GM23248 (cell line): ENCODE measurements around the gene CXCR3. TPM values are rescaled to one million over a fixed set of nuclear protein-coding genes. Genes with fewer than 3 reads are reported as not detected.

Experiments used
- DNase-seq: peaks from one replicate; pipeline ENCODE4 v3.0.0-alpha.2; 2015
- H2AFZ ChIP-seq: fragments of 200-600 bp; sonication (generic); 2 replicates; pipeline ENCODE4 v1.6.1; 2016; ENCODE audit warnings: antibody characterized with exemption
- H3F3A ChIP-seq: fragments of 200-600 bp; sonication (generic); 2 replicates; pipeline ENCODE4 v1.6.1; 2016; ENCODE audit warnings: mild to moderate bottlenecking, antibody characterized with exemption, mixed run types; ENCODE audit not compliant: insufficient read depth
- H3K27ac ChIP-seq: fragments of 200-600 bp; sonication (generic); 2 replicates; pipeline ENCODE4 v1.5.1; 2016; ENCODE audit warnings: mild to moderate bottlenecking
- H3K27me3 ChIP-seq: fragments of 200-600 bp; sonication (generic); replicated peaks from 2 replicates; pipeline ENCODE4 v1.6.1; 2016; ENCODE audit warnings: mild to moderate bottlenecking; ENCODE audit not compliant: insufficient read depth
- H3K36me3 ChIP-seq: fragments of 200-600 bp; sonication (generic); 2 replicates; pipeline ENCODE4 v1.6.1; 2016; ENCODE audit warnings: low read depth, mild to moderate bottlenecking
- H3K4me1 ChIP-seq: fragments of 200-600 bp; sonication (generic); 2 replicates; pipeline ENCODE4 v1.6.1; 2016; ENCODE audit warnings: mild to moderate bottlenecking; ENCODE audit not compliant: insufficient read depth
- H3K4me2 ChIP-seq: fragments of 200-600 bp; sonication (generic); one replicate; pipeline ENCODE4 v1.6.1; 2016; ENCODE audit warnings: mild to moderate bottlenecking; ENCODE audit not compliant: unreplicated experiment
- H3K4me3 ChIP-seq: fragments of 200-600 bp; sonication (generic); 2 replicates; pipeline ENCODE4 v1.5.1; 2016; ENCODE audit warnings: mild to moderate bottlenecking
- H3K79me2 ChIP-seq: fragments of 200-600 bp; sonication (generic); 2 replicates; pipeline ENCODE4 v1.6.1; 2016; ENCODE audit warnings: mild to moderate bottlenecking; ENCODE audit not compliant: insufficient read depth
- H3K9ac ChIP-seq: fragments of 200-600 bp; sonication (generic); 2 replicates; pipeline ENCODE4 v1.6.1; 2016; ENCODE audit warnings: mild to moderate bottlenecking
- H3K9me2 ChIP-seq: fragments of 200-600 bp; sonication (generic); 2 replicates; pipeline ENCODE4 v1.6.1; 2016; ENCODE audit warnings: mixed run types, mild to moderate bottlenecking, moderate library complexity; ENCODE audit not compliant: insufficient read depth
- H3K9me3 ChIP-seq: fragments of 200-600 bp; sonication (generic); one replicate; pipeline ENCODE4 v1.6.1; 2017; ENCODE audit warnings: low read depth
- H4K20me1 ChIP-seq: fragments of 200-600 bp; sonication (generic); 2 replicates; pipeline ENCODE4 v1.6.0; 2016; ENCODE audit not compliant: insufficient read depth
- EZH2 ChIP-seq: fragments of 200-600 bp; sonication (generic); IDR thresholded peaks from 2 replicates; pipeline ENCODE4 v1.6.1; 2018; ENCODE audit warnings: antibody characterized with exemption, mild to moderate bottlenecking; ENCODE audit not compliant: insufficient read depth, poor library complexity, severe bottlenecking
- EZH2phosphoT487 ChIP-seq: fragments of 200-600 bp; sonication (generic); IDR thresholded peaks from 2 replicates; pipeline ENCODE4 v1.6.1; 2018; ENCODE audit warnings: antibody characterized with exemption, moderate library complexity, mild to moderate bottlenecking, low read depth; ENCODE audit not compliant: insufficient read depth
- WGBS, 2 experiments: methylation state at CpG; one replicate each; pipeline ENCODE4 v1.1.6; 2015 to 2017; ENCODE audit warnings: low lambda C conversion rate in 2 of 2, low coverage in 1 of 2; ENCODE audit errors: missing lambda C conversion rate in 2 of 2; 5-methylcytosine and 5-hydroxymethylcytosine counted together
- in situ Hi-C: fragments of 300-500 bp; cut with MboI; formaldehyde crosslinking; loops from 2 replicates; pipeline ENCODE4 v1.15.0; 2020
- polyA plus RNA-seq: library from polyadenylated mRNA; unstranded; fragments of >200 nt; fragmentation: Nextera tagmentation; extraction: Ambion mirVana; gene quantifications from 2 replicates; pipeline ENCODE4 v1.2.1, GENCODE V29; 2016
- total RNA-seq: library from RNA; depleted of rRNA; stranded (reverse); fragments of >200 nt; shearing (Covaris generic); gene quantifications from 2 replicates; pipeline ENCODE4 v1.2.3, GENCODE V29; 2014; rRNA removed

Gene CXCR3
- total RNA-seq (not detected in 2 replicates), polyA plus RNA-seq (not detected in 2 replicates)

DNA sequence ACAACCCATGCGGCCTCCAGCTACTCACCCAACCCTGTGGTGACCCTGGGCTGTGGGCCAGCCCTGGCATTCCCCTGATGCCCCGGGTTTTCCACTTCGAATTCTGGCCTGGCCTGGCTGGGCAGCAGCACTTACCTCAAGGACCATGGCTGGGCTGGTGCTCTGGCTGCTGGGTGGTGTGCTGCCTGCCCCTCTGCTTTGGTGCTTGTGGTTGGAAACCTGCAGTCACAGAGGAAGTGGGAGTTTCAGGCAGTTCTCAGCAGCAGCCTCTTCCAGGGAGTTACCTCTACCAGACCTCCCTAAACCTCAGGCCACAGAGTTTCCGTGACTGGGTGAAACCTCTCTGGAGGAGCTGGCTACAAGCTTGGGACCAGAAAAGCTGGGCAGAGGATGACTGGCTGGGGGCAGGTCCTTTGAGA is at the start of gene CXCR3:
Gene CXCR3, minus strand, starts transcription at position 209 of the 419 bp plus-strand sequence. Its CDS starts 62 bp downstream, at position 147.
- H3K4me1 ChIP-seq = peaks cover 11% of the 10 kb centered on the region; the same call in 1 of the 2 replicates
- no peak within 1 kb of the TSS for H2AFZ ChIP-seq
- in situ Hi-C loops = no loop called here
- TF ChIP-seq EZH2 (no peak), EZH2phosphoT487 (no peak)
- H3K9me2 ChIP-seq = no peaks in the 10 kb centered on the region
- H3K36me3 ChIP-seq = no peaks in the 10 kb centered on the region; the same call in 1 of the 2 replicates
- no peaks in the 10 kb centered on the region for H3K27me3 ChIP-seq
- no peak within 1 kb of the TSS for H3K9ac ChIP-seq
- H3K79me2 ChIP-seq = no peaks in the 10 kb centered on the region
- no peak for DNase-seq
- no peak within 1 kb of the TSS for H3K27ac ChIP-seq
- WGBS, 2 experiments = 83 to 100% methylated on average over 3 of the region's 4 CpGs
- no peak within 1 kb of the TSS for H3K4me2 ChIP-seq
- no peaks in the 10 kb centered on the region for H4K20me1 ChIP-seq
- H3K9me3 ChIP-seq = no peaks in the 10 kb centered on the region
- no peak within 1 kb of the TSS for H3K4me3 ChIP-seq
- no peaks in the 10 kb centered on the region for H3F3A ChIP-seq

DNA sequence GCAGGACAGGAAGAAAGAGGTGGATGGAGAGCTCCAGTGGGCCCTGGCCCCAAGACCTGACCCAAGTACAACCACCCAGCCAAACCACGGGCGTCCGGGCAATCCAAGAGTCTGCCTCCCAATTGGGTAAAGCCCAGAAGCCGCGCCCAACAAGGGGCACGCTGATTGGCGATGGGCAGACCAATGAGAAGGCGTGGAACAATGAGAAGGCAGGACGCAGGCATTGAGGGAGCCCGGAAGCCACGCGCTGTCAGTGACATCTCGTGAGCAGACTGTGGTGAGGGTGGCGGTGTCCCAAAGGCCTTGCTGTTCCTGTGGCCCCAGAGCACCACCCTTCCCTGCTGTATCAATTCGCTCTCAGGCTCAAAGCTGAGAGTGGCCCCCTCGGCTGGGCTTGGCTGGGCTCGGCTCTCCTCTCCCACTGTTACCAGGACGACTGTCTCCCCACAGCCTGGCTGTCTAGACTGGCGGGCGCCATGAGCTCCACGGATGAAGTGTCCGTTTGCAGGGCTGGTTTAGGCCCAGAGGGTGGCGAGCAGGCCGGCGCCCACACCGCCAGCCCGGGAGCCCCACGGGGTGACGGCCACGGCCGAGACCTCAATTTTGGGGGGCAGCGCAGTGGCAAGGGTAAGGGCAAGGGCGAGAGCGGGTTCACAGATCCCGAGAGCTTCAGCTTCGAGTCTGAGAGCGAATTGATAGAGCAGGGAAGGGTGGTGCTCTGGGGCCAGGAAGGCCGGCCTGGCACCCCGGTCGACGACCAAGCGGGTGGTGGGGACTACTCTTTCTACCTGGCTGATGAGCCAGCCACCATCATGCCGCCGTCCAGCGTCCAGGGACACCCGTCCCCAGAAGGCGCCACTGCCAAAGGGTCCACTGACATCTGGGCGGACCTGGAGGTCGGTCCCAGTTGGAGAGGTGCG is 49.3 kb upstream of the CXCR3 start, which contains the start of gene LOC101059915:
Gene LOC101059915, plus strand, starts transcription at position 219 of the 920 bp plus-strand sequence.
- TF ChIP-seq EZH2 (no peak), EZH2phosphoT487 (no peak)
- H3K27ac ChIP-seq = no peak within 1 kb of the TSS

DNA sequence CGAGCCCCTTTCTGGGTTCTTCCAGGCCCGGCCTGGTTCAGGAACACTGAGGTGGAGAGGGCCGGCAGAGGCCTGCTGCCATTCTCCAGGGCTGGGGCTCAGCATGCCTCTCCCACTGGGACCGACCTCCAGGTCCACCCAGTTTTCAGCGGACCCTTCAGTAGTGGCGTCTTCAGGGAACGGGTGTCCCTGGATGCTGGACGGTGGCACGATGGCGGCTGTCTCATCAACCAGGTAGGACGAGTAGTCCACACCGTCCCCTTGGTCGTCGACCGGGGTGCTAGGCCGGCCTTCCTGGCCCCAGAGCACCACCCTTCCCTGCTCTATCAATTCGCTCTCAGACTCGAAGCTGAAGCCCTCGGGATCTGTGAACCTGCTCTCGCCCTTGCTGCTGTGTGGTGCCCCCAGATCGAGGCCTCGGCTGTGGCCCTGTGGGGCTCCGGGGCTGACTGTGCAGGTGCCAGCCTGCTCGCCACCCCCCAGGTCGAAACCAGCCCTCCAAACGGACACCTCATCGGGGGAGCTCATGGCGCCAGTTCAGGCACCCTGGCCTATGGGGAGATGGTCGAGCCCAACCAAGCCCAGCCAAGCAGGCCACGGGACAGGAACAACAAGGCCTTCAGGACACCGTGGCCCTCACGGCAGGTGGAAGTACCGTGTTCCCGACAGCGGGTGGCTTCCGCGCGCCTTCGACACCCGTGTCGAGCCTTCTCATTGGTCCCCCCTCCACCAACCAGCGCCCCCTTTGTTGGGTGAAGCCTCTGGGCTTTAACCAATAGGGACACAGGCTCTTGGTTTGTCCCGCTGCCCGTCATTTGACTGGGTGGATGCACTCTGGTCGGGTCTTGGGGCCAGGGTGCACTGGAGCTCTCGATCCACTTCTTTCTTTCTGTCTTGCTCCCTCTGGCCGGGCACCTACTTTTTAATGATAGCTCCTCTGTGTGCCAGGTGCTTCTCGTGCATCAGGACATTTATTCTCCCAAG is 48.2 kb upstream of the CXCR3 start:
- WGBS, 2 experiments = 82 to 88% methylated on average over 22 to 27 of the region's 48 CpGs
- H4K20me1 ChIP-seq = no peaks in the 10 kb centered on the region
- no peaks in the 10 kb centered on the region for H3K36me3 ChIP-seq
- H3K79me2 ChIP-seq = no peaks in the 10 kb centered on the region
- H3K27ac ChIP-seq = no peak overlapping the region
- H3K9me3 ChIP-seq = no peaks in the 10 kb centered on the region
- H3F3A ChIP-seq = no peaks in the 10 kb centered on the region
- TF ChIP-seq EZH2phosphoT487 (no peak), EZH2 (no peak)
- no peaks in the 10 kb centered on the region for H3K4me1 ChIP-seq
- H3K4me2 ChIP-seq = no peak overlapping the region
- H3K9ac ChIP-seq = no peak overlapping the region
- H3K27me3 ChIP-seq = no peaks in the 10 kb centered on the region
- no peaks in the 10 kb centered on the region for H3K9me2 ChIP-seq
- in situ Hi-C loops = no loop called here
- no peak overlapping the region for H2AFZ ChIP-seq
- no peak for DNase-seq
- no peak overlapping the region for H3K4me3 ChIP-seq

More for the DNA sequence above, 49.3 kb upstream of the CXCR3 start, which contains the start of gene LOC101059915:
- Histone ChIP-seq H3K9me3 (no peaks in the 10 kb centered on the region), H4K20me1 (no peaks in the 10 kb centered on the region), H3K4me1 (no peaks in the 10 kb centered on the region), H3K79me2 (no peaks in the 10 kb centered on the region), H2AFZ (no peak within 1 kb of the TSS), H3K4me3 (no peak within 1 kb of the TSS), H3K9me2 (no peaks in the 10 kb centered on the region), H3F3A (no peaks in the 10 kb centered on the region), H3K9ac (no peak within 1 kb of the TSS), H3K36me3 (no peaks in the 10 kb centered on the region), H3K27me3 (no peaks in the 10 kb centered on the region), H3K4me2 (no peak within 1 kb of the TSS)
- DNase-seq = no peak
- WGBS, 2 experiments = 81 to 95% methylated on average over 18 to 30 of the region's 50 CpGs
- in situ Hi-C loops = no loop called here

DNA sequence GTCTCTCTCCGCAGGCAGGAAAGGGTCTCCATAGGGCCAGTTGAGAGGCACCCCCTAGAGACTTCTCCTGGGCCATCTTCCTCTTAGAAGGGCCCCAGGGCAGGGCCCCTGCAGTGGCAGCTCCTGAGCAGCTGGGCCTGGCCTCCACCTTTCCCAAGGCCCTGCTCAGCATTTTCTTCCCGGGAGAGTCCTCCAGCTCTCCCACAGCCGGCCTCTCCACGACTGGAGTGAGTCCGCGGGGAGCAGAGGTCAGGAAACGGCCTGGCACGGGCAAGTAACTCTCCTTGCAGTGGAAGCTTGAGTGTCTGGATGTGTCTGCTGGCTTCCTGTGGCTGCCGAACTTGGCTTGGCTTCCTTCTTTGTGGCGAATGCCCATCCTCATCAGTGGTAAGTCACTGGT is 47.4 kb upstream of the CXCR3 start:
- Histone ChIP-seq H3F3A (no peaks in the 10 kb centered on the region), H2AFZ (no peak overlapping the region), H3K9me2 (no peaks in the 10 kb centered on the region), H3K4me3 (no peak overlapping the region), H3K27me3 (no peaks in the 10 kb centered on the region), H3K9me3 (no peaks in the 10 kb centered on the region), H3K79me2 (no peaks in the 10 kb centered on the region), H3K9ac (no peak overlapping the region), H4K20me1 (no peaks in the 10 kb centered on the region), H3K36me3 (no peaks in the 10 kb centered on the region), H3K4me2 (no peak overlapping the region), H3K27ac (no peak overlapping the region), H3K4me1 (no peaks in the 10 kb centered on the region)
- 69 to 83% methylated on average over 3 to 9 of the region's 10 CpGs for WGBS, 2 experiments
- TF ChIP-seq EZH2 = no peak
- no peak for TF ChIP-seq EZH2phosphoT487
- no peak for DNase-seq
- in situ Hi-C loops = no loop called here
